Retina (tissue), 1 donor: ENCODE results near the gene SSTR3.

Experiments
- DNase-seq: peaks from one replicate; pipeline ENCODE4 v3.0.0-alpha.2; 2016

SSTR3 gene

GRCh38 chr22:37228106-37229011 lies 16.1 kb upstream of the SSTR3 start:
- DNase-seq, result no peak

- no peak for DNase-seq
Observed at GRCh38 chr22:37226514-37226913, 14.2 kb upstream of the SSTR3 start.

GRCh38 chr22:37226087-37226486 lies 13.8 kb upstream of the SSTR3 start:
- DNase-seq, result no peak

GRCh38 chr22:37225481-37225880 lies 13.2 kb upstream of the SSTR3 start:
- DNase-seq, result no peak

- DNase-seq, result no peak
Observed at GRCh38 chr22:37224757-37225420, 12.6 kb upstream of the SSTR3 start.

GRCh38 chr22:37223965-37224551 lies 11.8 kb upstream of the SSTR3 start:
- no peak for DNase-seq

- no peak for DNase-seq
Observed at GRCh38 chr22:37222440-37222971, 10.2 kb upstream of the SSTR3 start.

- DNase-seq, result no peak
Observed at GRCh38 chr22:37221424-37222333, 9.4 kb upstream of the SSTR3 start.

GRCh38 chr22:37220543-37220981 lies 8.3 kb upstream of the SSTR3 start:
- DNase-seq, result no peak

- DNase-seq, result no peak
Observed at GRCh38 chr22:37219533-37219932, 7.3 kb upstream of the SSTR3 start.

GRCh38 chr22:37218771-37219411 lies 6.6 kb upstream of the SSTR3 start:
- DNase-seq, result no peak

- DNase-seq, result no peak
Observed at GRCh38 chr22:37218399-37218770, 6.1 kb upstream of the SSTR3 start.

GRCh38 chr22:37215890-37216289 lies 3.6 kb upstream of the SSTR3 start:
- no peak for DNase-seq

- no peak for DNase-seq
Observed at GRCh38 chr22:37214731-37215030, 2.4 kb upstream of the SSTR3 start.

- no peak for DNase-seq
Observed at GRCh38 chr22:37213941-37214730, 1.9 kb upstream of the SSTR3 start.

GRCh38 chr22:37213218-37213855 lies 1.1 kb upstream of the SSTR3 start:
- no peak for DNase-seq

- no peak for DNase-seq
Observed at GRCh38 chr22:37211866-37212173, 457 bp downstream of the SSTR3 start.

GRCh38 chr22:37211075-37211865 lies 1.0 kb downstream of the SSTR3 start:
- DNase-seq, result no peak

- DNase-seq, result no peak
Observed at GRCh38 chr22:37210041-37210803, 2.1 kb downstream of the SSTR3 start.
